Epithelial cell of esophagus (primary cell): Measurements from ENCODE around the gene EN2.

ENCODE experiments used
- DNase-seq: peaks from one replicate; pipeline ENCODE4 v3.0.0; 2010; ENCODE audit warnings: low read depth
- H3K4me3 ChIP-seq: 2 replicates; pipeline ENCODE4 v1.5.1; 2011; ENCODE audit warnings: mild to moderate bottlenecking, low read length, control low read depth
- TF ChIP-seq, protein P1 (sequence below): IDR thresholded peaks from 2 replicates; pipeline ENCODE4 v1.5.1; 2011; ENCODE audit warnings: low read depth, mild to moderate bottlenecking, low read length, control low read depth, inconsistent platforms; ENCODE audit not compliant: insufficient read depth; ENCODE audit errors: missing control alignments

Gene EN2

DNA sequence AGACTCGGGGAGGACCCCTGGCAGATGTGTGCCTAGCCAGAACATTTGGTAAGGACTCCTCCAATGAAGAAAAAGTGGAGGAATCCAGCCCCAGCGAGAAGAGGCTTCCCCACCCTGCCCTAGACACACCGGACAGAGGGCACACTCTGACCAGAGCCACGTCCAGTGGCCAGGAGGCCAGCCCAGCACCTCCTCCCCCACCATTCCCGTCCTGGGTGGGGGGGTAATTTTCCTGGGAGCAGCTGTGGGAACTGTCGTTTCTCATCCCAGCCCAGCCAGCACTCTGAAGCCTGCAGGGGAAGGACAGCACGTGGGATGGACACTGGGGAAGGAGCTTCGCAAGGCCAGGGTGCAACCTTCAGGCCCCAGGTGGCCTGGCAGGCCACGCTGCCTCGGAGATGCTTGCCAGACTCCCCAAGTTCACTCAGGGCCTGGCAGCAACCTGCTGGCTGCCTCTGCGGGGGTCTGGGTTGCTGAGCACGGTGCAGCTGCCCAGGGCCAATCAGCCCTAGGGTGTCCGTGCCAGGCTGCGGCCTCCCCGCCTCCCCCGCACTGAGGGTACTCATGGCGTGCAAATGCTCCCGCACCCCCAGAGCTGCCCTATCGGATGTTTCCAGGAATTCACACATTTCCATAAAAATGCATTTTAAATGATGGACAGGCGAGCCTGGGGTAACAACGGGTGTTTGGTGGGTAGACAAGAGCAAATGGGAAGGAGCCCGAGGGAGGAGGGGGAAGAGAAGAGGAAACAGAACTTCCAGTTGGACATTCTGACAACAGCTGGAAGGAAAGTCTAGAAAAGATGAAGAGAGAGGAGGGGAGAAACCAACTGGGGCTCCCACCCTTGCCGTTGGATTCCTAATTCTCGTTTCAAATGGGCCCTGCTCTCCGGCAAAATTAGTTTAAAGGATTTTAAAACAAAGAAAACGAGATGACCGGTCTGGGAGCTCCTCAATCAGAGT, 1.9 kb upstream of the EN2 start:
- no peak for DNase-seq
- TF ChIP-seq, protein P1, sequence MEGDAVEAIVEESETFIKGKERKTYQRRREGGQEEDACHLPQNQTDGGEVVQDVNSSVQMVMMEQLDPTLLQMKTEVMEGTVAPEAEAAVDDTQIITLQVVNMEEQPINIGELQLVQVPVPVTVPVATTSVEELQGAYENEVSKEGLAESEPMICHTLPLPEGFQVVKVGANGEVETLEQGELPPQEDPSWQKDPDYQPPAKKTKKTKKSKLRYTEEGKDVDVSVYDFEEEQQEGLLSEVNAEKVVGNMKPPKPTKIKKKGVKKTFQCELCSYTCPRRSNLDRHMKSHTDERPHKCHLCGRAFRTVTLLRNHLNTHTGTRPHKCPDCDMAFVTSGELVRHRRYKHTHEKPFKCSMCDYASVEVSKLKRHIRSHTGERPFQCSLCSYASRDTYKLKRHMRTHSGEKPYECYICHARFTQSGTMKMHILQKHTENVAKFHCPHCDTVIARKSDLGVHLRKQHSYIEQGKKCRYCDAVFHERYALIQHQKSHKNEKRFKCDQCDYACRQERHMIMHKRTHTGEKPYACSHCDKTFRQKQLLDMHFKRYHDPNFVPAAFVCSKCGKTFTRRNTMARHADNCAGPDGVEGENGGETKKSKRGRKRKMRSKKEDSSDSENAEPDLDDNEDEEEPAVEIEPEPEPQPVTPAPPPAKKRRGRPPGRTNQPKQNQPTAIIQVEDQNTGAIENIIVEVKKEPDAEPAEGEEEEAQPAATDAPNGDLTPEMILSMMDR: no peak
- H3K4me3 ChIP-seq: no peak overlapping the region

DNA sequence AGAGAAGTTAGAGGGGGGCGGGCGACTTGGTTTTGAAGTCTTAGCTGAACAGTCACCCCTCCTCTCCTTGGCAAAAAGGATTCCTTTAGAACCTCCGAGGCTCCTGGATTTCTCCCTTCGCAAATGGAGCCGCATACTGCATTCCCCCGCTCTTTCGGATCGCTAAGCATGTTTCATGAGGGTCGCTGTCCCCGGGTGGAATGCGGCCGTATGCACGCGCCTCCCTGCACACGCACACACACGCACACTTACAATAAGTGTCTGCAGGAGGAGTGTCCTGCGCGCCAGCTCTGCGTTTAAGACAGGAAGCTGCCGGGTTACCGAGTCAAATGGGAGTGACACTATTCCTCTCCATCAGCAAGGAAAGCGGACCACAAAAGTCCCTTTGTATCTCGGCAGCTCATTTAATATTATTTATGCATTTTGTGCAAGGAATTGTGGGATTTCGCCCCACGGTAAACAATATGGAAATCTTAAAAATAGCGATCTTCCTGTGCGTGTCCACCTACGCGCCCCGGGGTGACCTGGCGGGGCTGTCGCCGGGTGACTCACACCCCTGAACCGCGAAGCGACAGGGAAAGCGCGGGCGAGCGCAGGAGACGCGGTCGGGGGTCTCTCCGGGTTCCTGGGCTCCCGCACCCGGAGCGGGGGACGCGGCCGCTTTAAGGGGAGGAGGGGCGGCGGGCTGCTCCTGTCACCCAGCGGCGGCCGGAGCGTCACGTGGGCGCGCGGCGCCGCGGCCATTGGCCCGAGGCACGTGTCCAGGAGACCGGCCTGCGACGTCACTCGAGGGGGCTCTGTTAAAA, 988 bp upstream of the EN2 start:
- TF ChIP-seq, protein P1: no peak
- H3K4me3 ChIP-seq: peak overlapping the region; percentile 41
- peak; percentile 41 for DNase-seq

DNA sequence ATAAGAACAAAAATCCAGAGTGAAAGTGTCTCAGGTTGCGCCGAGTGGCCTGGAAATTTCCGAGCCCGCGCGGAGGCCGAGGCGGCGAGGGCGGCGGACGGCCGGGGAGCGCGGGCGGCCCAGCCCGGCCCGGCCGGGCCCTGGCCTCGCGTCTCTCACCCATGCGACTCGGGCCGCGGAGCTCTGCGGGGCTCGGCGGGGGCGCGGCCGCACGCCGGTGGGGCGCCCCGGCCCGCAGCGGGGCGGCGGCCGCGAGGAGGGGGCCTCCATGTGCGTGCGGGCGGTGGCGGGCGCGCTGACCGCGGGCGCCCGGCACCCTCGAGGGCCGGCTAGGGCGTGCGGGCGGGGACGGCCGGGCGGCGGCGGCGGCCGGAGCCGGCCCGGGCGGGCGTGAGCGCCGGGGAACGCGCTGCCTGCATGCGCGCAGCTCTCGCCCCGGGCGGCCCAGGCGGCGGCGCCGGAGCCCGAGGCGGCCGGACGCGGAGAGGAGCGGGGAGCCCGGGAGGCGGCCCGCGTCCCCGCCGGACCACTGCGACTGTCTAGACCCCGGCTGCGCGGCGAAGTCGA, 302 bp upstream of the EN2 start:
- H3K4me3 ChIP-seq: peak overlapping the region; percentile 41
- TF ChIP-seq, protein P1: no peak
- no peak for DNase-seq

DNA sequence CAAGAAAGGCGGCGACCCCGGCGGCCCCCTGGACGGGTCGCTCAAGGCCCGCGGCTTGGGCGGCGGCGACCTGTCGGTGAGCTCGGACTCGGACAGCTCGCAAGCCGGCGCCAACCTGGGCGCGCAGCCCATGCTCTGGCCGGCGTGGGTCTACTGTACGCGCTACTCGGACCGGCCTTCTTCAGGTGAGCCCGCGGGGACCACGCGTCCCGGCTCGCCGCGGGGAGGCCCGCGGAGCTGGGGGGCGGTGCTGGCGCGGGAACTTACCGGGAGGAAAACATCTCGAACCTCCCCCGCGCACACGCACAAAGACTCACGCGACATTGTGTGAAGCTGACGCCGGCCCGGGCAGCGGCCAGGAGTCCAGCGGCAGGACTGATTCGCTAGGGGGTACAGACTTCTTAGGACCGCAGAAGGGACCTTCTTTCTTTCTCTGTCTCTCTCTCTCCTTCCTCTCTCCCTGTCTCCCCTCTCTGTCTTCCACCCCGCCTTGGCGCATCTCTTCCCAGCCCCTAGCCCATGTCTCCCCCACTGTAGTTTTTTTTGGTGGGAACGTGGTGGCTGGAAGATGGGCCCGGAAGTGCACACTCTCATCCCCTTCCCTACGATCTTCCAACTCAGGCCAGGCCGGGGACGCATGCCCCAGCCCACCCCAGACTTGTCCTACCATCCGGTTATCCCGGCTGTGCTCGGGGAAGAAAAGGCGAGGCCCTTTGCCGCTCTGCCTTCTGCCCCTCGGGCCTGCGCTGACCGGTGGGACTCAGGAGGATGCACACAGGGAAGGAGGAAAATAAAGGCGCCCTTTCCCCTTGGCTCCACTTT, 1.2 kb downstream of the EN2 start:
- H3K4me3 ChIP-seq: no peak overlapping the region
- TF ChIP-seq, protein P1: no peak
- no peak for DNase-seq

DNA sequence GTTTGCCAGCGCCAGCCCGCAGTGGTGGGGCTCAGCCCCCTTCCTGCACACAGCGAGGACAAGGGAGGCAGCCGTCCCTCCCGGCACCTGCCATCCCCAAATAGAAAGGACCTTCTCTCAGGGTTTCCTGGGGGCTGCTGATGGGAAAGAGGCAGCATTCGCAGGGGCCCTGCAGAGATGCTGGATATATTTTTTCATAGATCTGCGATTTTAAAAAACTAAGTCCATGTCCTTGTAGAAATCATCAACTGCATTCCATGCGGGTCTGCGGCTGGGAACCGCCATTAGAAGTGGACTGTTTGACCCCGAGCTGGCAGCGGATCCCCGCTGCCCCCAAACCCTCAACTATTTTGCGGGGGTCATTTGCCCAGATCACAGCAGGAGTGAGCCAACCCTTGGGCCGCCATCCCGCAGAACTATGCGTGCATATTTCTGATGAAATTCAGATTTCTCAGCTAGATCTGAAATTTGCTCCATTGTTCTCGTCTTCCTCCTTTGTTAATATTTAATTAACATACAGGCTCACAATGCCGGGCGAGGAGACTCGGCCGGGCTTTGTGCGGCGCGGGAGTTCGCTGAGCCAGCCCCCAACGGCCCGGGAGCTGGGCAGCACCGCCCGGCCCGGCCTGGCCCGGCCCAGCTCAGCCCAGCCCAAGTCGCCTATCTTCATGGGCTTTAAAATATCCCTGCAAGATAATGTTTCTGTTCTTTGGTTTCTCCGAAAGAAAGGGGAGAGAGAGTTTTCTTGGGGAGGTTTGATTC, 2.0 kb downstream of the EN2 start:
- no peak overlapping the region for H3K4me3 ChIP-seq
- no peak for DNase-seq
- TF ChIP-seq, protein P1: no peak
